Measurements from ENCODE around the gene GRAMD1A. TPM values are rescaled to one million over a fixed set of nuclear protein-coding genes. Genes with fewer than 3 reads are reported as not detected.

The GRAMD1A gene
- total and polyA plus RNA-seq, 9 of the 15 experiments (the other 6 are each of a cell fraction or from before 2014, with no cell fraction given), result 1.4 to 63.8 (median 38.5) TPM

GRCh38 chr19:35021596-35021995, 21.5 kb downstream of the GRAMD1A start:
- H3K9me3 ChIP-seq (replicated peaks; ENCODE audit: control insufficient read depth, insufficient read depth, low read depth, low read length), result no peaks in the 10 kb centered on the region
- no peaks in the 10 kb centered on the region for H3K79me2 ChIP-seq (ENCODE audit: control insufficient read depth, insufficient read depth, low read length)
- H3K27me3 ChIP-seq (ENCODE audit: control insufficient read depth in 2 of 2, insufficient read depth in 2 of 2, low read length in 2 of 2), result no peaks in the 10 kb centered on the region
- H3K4me2 ChIP-seq (ENCODE audit: insufficient read depth, low read length), result no peak overlapping the region
- CTCF ChIA-PET (ENCODE audit: low intra/inter-chr PET ratio), result no interaction called here
- FAIRE-seq (no peak), ATAC-seq (no peak), DNase-seq (ENCODE audit: extremely low read depth in 1 of 4, low spot score in 3 of 4) (no peak)
- POLR2A ChIA-PET, result no interaction called here
- no TSS peak for BruUV-seq (replicated peaks)
- no peaks in the 10 kb centered on the region for H3K9me1 ChIP-seq (ENCODE audit: control insufficient read depth, insufficient read depth, low read length)
- peak; percentile 36; the same call in 1 of the 2 replicates for TF ChIP-seq RBFOX2 (IDR thresholded peaks at IDR 0.05; ENCODE audit: low read depth, low read length)
- TF ChIP-seq HES1 (IDR thresholded peaks at IDR 0.05; ENCODE audit: low read depth), result no peak
- 0 out of 2 replicates have a peak, but pooled peaks have one; percentile 33 for TF ChIP-seq POLR2G (IDR thresholded peaks at IDR 0.05; ENCODE audit: low read depth, low read length)
- TF ChIP-seq ZNF184 (CRISPR knock-in tag; IDR thresholded peaks at IDR 0.05), result no peak
- no peak for TF ChIP-seq FOXM1 (IDR thresholded peaks at IDR 0.05; ENCODE audit: low read depth)
- no peak for TF ChIP-seq FOXM1 (CRISPR knock-in tag; IDR thresholded peaks at IDR 0.05; ENCODE audit: low read depth)
- TF ChIP-seq PURB (CRISPR knock-in tag; IDR thresholded peaks at IDR 0.05; ENCODE audit: low read depth), result no peak
- TF ChIP-seq SMARCC2 (IDR thresholded peaks at IDR 0.05; ENCODE audit: low read depth), result no peak
- TF ChIP-seq NFE2L1 (tag; IDR thresholded peaks at IDR 0.05; ENCODE audit: borderline replicate concordance, low read depth), result no peak
- TF ChIP-seq ZNF174 (CRISPR knock-in tag; IDR thresholded peaks at IDR 0.05), result no peak
- TF ChIP-seq PML (IDR thresholded peaks at IDR 0.05; ENCODE audit: low read length), result no peak
- no peak overlapping the region for H3K9ac ChIP-seq (ENCODE audit: insufficient read depth in 1 of 2, low read depth in 2 of 2, low read length in 2 of 2)
- no peak overlapping the region for H3K4me3 ChIP-seq
- WGBS (ENCODE audit: insufficient coverage, low coverage, missing lambda C conversion rate), result 96% methylated on average over 20 of the region's 25 CpGs
- H4K20me1 ChIP-seq (replicated peaks; ENCODE audit: control insufficient read depth, insufficient read depth, low read length), result no peaks in the 10 kb centered on the region
- H2AFZ ChIP-seq (ENCODE audit: low read depth, low read length), result no peak overlapping the region
- peaks cover 0 to 5% of the 10 kb centered on the region in 2 experiments; a peak in 1 of 5 replicates for H3K4me1 ChIP-seq (replicated peaks in 1 of 2; ENCODE audit: control insufficient read depth in 2 of 2, insufficient read depth in 2 of 2, low read length in 2 of 2)
- intact Hi-C loops (cut with micrococcal nuclease), result no loop called here
- H3K27ac ChIP-seq (ENCODE audit: extremely low read depth, low read depth, low read length), result no peak overlapping the region
- peaks cover 90% of the 10 kb centered on the region; the same call in 2 of the 3 replicates for H3K36me3 ChIP-seq (ENCODE audit: control insufficient read depth, insufficient read depth, low read length)
- in situ Hi-C loops (cut with MboI), result no loop called here
